HUES64 (cell line): ENCODE measurements around the gene TRHDE.

Source experiments
- H3K27ac ChIP-seq: 2 replicates; pipeline ENCODE4 v1.7.0; 2013; ENCODE audit warnings: low read depth, low read length, inconsistent platforms
- H3K27me3 ChIP-seq: 2 replicates; pipeline ENCODE4 v1.6.1; 2013; ENCODE audit warnings: mild to moderate bottlenecking, low read length; ENCODE audit not compliant: insufficient read depth
- H3K36me3 ChIP-seq: 2 replicates; pipeline ENCODE4 v1.6.1; 2013; ENCODE audit warnings: mild to moderate bottlenecking, low read length; ENCODE audit not compliant: insufficient read depth
- H3K4me1 ChIP-seq: 2 replicates; pipeline ENCODE4 v1.6.1; 2013; ENCODE audit warnings: mild to moderate bottlenecking, low read length, moderate library complexity; ENCODE audit not compliant: insufficient read depth
- H3K4me3 ChIP-seq: 2 replicates; pipeline ENCODE4 v1.5.1; 2013; ENCODE audit warnings: mild to moderate bottlenecking, low read length, moderate library complexity
- H3K9ac ChIP-seq: 2 replicates; pipeline ENCODE4 v1.6.1; 2013; ENCODE audit warnings: mild to moderate bottlenecking, low read depth, low read length
- H3K9me3 ChIP-seq: 2 replicates; pipeline ENCODE4 v1.6.1; 2013; ENCODE audit warnings: low read depth, low read length; ENCODE audit not compliant: insufficient read depth
- WGBS: fragments of 150-250, 120-280 bp; methylation state at CpG from one replicate; pipeline ENCODE4 v1.1.7; 2013; ENCODE audit warnings: missing lambda C conversion rate; 5-methylcytosine and 5-hydroxymethylcytosine counted together

Gene TRHDE

GRCh38 chr12:72368298-72368697, 96.1 kb downstream of the TRHDE start:
- Histone ChIP-seq H3K9ac (no peak overlapping the region), H3K4me3 (no peak overlapping the region), H3K4me1 (no peaks in the 10 kb centered on the region), H3K9me3 (no peaks in the 10 kb centered on the region), H3K27ac (no peak overlapping the region), H3K36me3 (no peaks in the 10 kb centered on the region), H3K27me3 (no peaks in the 10 kb centered on the region)
- WGBS: 86% methylated on average over 1 of the region's 1 CpG

GRCh38 chr12:72368719-72369422, 96.7 kb downstream of the TRHDE start:
- H3K4me3 ChIP-seq: no peak overlapping the region
- no peaks in the 10 kb centered on the region for H3K9me3 ChIP-seq
- H3K9ac ChIP-seq: no peak overlapping the region
- no peaks in the 10 kb centered on the region for H3K27me3 ChIP-seq
- H3K36me3 ChIP-seq: no peaks in the 10 kb centered on the region
- no peaks in the 10 kb centered on the region for H3K4me1 ChIP-seq
- no peak overlapping the region for H3K27ac ChIP-seq
- 96% methylated on average over 3 of the region's 3 CpGs for WGBS

GRCh38 chr12:72369423-72369959, 97.3 kb downstream of the TRHDE start:
- Histone ChIP-seq H3K27ac (no peak overlapping the region), H3K36me3 (no peaks in the 10 kb centered on the region), H3K4me3 (no peak overlapping the region), H3K9ac (no peak overlapping the region), H3K9me3 (no peaks in the 10 kb centered on the region), H3K27me3 (no peaks in the 10 kb centered on the region), H3K4me1 (no peaks in the 10 kb centered on the region)
- WGBS: 86% methylated on average over 3 of the region's 4 CpGs

- Histone ChIP-seq H3K27me3 (no peaks in the 10 kb centered on the region), H3K36me3 (no peaks in the 10 kb centered on the region), H3K9me3 (no peaks in the 10 kb centered on the region), H3K27ac (no peak overlapping the region), H3K4me1 (peaks cover 8% of the 10 kb centered on the region), H3K9ac (no peak overlapping the region), H3K4me3 (no peak overlapping the region)
- 96% methylated on average over 2 of the region's 2 CpGs for WGBS
Observed at GRCh38 chr12:72380441-72380840, 108.3 kb downstream of the TRHDE start.

GRCh38 chr12:72388322-72388721, 116.2 kb downstream of the TRHDE start:
- Histone ChIP-seq H3K4me1 (0 out of 2 replicates have a peak, but pooled peaks cover 5% of the 10 kb centered on the region), H3K4me3 (no peak overlapping the region), H3K27ac (no peak overlapping the region), H3K27me3 (no peaks in the 10 kb centered on the region), H3K36me3 (no peaks in the 10 kb centered on the region), H3K9me3 (no peaks in the 10 kb centered on the region), H3K9ac (no peak overlapping the region)

GRCh38 chr12:72390146-72390545, 118.0 kb downstream of the TRHDE start:
- no peak overlapping the region for H3K9ac ChIP-seq
- 0 out of 2 replicates have a peak, but pooled peaks cover 5% of the 10 kb centered on the region for H3K4me1 ChIP-seq
- no peaks in the 10 kb centered on the region for H3K36me3 ChIP-seq
- H3K9me3 ChIP-seq: no peaks in the 10 kb centered on the region
- no CpG with 5 or more reads among the region's 1 CpG for WGBS
- no peak overlapping the region for H3K27ac ChIP-seq
- no peak overlapping the region for H3K4me3 ChIP-seq
- no peaks in the 10 kb centered on the region for H3K27me3 ChIP-seq

- Histone ChIP-seq H3K27me3 (no peaks in the 10 kb centered on the region), H3K4me3 (no peak overlapping the region), H3K9me3 (no peaks in the 10 kb centered on the region), H3K4me1 (no peaks in the 10 kb centered on the region), H3K36me3 (no peaks in the 10 kb centered on the region), H3K27ac (no peak overlapping the region), H3K9ac (no peak overlapping the region)
- 94% methylated on average over 2 of the region's 2 CpGs for WGBS
Observed at GRCh38 chr12:72406111-72406510, 133.9 kb downstream of the TRHDE start.

GRCh38 chr12:72432037-72432604, 160.0 kb downstream of the TRHDE start:
- Histone ChIP-seq H3K9ac (no peak overlapping the region), H3K36me3 (no peaks in the 10 kb centered on the region), H3K27me3 (no peaks in the 10 kb centered on the region), H3K27ac (no peak overlapping the region), H3K9me3 (no peaks in the 10 kb centered on the region), H3K4me1 (no peaks in the 10 kb centered on the region), H3K4me3 (no peak overlapping the region)
- WGBS: 93% methylated on average over 7 of the region's 7 CpGs

- Histone ChIP-seq H3K36me3 (no peaks in the 10 kb centered on the region), H3K4me1 (no peaks in the 10 kb centered on the region), H3K27ac (no peak overlapping the region), H3K27me3 (no peaks in the 10 kb centered on the region), H3K9me3 (no peaks in the 10 kb centered on the region), H3K9ac (no peak overlapping the region), H3K4me3 (no peak overlapping the region)
- WGBS: 100% methylated on average over 1 of the region's 1 CpG
Observed at GRCh38 chr12:72433298-72433697, 161.1 kb downstream of the TRHDE start.

- no peak overlapping the region for H3K4me3 ChIP-seq
- 78% methylated on average over 1 of the region's 1 CpG for WGBS
Observed at GRCh38 chr12:72434999-72435398, 162.8 kb downstream of the TRHDE start.

GRCh38 chr12:72442217-72442616, 170.0 kb downstream of the TRHDE start:
- no peaks in the 10 kb centered on the region for H3K27me3 ChIP-seq
- H3K9me3 ChIP-seq: peaks cover 6% of the 10 kb centered on the region
- H3K4me1 ChIP-seq: peaks cover 32% of the 10 kb centered on the region
- WGBS: 95% methylated on average over 2 of the region's 2 CpGs
- H3K9ac ChIP-seq: no peak overlapping the region
- no peak overlapping the region for H3K4me3 ChIP-seq
- no peaks in the 10 kb centered on the region for H3K36me3 ChIP-seq
- no peak overlapping the region for H3K27ac ChIP-seq

More at GRCh38 chr12:72434999-72435398, 162.8 kb downstream of the TRHDE start:
- Histone ChIP-seq H3K27me3 (no peaks in the 10 kb centered on the region), H3K4me1 (no peaks in the 10 kb centered on the region), H3K9me3 (peaks cover 6% of the 10 kb centered on the region), H3K27ac (no peak overlapping the region), H3K9ac (no peak overlapping the region), H3K36me3 (no peaks in the 10 kb centered on the region)
